Measurements from ENCODE around the gene NAV2.

Gene NAV2

DNA sequence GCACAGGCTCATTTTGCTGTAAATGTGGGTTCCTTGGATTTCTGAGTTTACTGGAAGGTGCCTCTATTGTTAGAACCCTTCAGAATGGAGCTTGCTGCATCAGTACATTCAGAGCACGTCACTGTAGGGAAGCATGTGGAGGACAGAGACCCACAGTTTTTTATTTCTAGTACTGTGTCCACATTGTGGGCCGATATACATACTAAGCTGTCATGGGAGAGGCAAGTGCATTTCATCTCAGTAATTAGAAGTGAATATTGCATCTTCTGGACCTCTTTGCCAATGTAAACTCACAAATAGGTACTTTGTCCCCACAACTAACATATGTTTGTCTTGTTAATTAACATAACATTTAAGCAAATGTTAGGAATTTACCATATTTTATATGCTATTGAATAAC, 139.7 kb downstream of the NAV2 start:
- no peak for DNase-seq

GRCh38 chr11:19853016-19853415, 140.4 kb downstream of the NAV2 start:
- no peak for DNase-seq

GRCh38 chr11:19853920-19854319, 141.3 kb downstream of the NAV2 start:
- no peak for DNase-seq

DNA sequence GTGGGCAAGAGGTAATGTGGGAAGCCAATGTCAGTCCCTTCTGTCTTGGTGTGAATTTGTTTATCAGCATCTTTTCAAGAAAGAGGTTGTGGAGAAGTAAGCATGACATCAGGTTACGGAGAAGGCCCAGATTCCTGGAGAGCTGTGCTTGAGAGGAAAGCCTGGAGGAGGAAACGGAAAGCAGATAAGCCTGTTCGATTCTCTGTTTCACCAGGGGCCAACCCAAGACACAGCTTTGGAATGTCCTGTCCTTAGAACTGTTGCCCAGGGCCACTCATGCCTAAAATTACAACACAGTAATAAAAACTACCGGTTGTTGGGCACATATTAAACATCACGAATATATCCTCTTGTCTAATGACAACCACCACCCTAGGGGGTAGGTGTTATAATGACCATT, 148.5 kb downstream of the NAV2 start:
- DNase-seq: no peak

DNA sequence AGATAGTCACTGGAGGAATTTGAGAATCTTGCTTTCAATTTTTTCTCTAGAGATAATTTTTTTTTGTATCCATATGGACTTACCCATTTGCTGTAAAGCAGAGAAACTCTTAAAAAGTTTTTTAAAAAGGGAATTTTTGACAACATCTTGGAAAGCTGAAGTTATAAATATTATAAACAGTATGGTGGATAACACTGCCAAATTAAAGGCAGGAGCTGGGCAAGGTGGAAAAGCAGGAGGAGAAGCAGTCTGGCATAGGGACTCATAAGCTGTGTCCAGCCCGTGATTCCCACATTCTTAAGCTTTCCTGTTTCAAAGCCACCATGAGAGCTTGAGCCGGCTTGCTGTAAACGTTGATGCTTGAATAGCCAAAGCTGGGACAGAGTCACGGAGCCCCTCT, 149.5 kb downstream of the NAV2 start:
- no peak for DNase-seq

DNA sequence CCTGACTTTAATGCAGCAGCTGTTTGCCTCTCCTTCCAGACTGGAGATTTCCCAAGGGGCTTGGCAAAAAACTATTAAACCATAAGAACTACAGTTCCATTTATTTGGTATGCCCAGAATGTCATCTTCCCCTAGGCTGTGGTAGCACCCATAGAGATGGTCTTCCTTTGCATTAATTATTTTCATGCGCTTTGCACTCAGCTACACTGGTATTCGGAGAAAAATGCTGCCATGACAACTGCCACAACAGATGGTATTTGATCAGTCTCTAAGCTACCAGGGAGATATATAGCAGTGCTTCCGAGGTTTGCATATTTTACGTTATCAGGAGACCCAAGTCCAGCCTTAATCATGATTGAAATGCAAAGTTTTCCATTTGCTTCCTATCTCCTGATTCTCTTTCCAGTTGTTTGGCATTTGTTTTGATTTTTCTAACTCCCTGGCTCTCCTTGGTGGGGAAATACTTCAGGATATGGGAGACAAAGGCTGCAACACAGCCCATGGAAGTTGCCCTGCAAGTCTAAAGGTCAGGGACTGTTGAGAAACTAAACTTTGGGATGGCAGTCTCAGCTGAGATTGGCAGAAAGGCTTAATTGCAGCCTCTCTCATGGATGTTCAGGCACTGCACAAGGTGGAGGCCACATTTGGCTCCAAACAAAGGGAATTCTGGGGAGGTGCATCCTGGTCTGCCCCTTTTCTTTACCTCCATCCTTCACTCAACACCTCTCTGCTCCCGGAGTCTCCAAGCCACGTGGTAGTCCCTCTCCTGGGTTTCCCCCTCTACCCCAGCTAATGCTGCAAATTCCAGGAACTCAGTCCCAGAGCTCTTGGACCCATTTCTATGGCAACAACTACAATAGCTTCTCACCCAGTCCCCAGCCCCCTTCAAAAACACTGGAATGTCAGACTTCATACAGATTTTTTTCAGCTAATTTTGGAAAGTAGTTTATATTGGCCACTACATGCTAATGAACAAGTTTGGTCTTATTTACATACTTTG, 151.8 kb downstream of the NAV2 start:
- DNase-seq: no peak

DNA sequence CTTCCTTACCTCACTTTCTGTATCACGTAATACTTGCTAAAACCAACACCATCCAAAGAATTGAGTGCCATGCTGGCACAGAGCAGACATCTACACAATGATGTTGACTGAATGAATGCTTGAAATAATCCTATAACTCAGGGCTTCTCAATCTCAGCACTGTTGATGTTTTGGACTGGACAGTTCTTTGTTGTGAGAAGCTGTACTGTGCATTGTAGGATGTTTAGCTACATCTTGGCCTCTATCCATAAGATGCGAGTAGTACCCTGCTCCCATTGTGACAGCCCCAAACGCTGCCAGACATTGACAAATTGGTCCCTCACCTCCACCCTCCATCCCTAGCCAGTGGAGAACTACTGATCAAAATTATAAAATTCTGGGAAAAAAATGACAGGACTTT, 153.4 kb downstream of the NAV2 start:
- no peak for DNase-seq

DNA sequence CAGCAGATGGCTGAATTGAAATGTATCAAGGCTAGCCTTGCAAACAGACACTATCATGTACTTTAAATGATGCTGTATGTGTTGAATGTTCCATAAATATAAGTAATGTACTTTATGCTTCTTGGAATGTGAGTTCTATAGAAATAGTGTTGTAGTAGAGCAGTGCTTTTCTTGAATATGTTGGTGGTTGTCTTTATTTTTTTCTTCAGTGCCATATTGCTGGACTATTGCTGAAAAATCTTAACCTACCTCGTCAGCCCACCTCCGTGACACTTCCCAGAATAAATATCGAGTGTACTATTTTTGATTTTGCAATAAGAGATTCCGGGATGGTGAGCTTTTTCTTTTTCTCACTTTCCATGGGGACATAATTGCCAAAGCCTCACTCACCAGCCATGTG, 153.9 kb downstream of the NAV2 start:
- no peak for DNase-seq

DNA sequence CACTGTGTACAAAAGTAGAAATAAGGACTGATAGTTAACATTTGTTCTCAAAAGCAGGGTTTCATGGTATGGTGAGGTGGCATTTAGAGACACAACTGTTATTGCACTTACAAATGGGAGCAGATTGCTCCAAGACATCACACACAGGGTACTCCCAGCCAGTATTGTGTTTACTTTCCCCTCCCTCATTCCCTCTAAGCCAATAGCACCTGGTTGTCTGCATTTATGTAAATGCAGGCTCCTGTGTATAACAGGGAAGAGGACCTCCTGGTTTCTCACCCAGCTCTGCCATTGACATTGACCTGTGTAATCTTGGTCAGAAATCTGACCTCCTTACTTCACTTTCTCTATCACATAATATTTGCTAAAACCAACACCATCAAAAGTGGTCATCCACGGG, 154.4 kb downstream of the NAV2 start:
- no peak for DNase-seq

DNA sequence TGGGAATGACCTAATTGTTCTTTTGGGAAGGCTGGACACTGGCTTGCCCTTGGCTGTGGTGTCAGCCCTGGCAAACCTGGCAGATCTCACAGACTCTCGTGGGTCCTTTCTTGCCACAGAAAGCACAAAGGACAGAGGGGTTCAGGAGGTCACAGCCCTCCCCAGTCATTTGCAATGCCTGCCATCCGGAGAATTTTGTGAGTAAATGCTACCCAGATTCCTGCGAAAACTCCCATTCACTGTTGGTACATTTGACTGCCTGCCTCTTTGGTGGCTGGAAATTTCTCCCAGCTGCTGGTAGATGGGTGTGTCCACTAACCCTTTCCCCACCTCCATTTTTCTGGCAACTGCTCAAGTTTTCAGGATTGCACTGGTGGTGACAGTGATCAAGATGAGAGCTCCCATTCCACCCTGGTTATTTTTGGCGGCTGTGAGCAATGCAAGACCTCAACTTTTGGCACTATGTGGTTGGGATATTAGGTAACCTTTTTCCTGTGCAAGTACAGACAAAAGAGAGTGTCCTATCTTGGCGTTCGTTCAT, 155.7 kb downstream of the NAV2 start:
- peak in 16 of 56 donors; percentile 16 to 65 (median 32) for DNase-seq

DNA sequence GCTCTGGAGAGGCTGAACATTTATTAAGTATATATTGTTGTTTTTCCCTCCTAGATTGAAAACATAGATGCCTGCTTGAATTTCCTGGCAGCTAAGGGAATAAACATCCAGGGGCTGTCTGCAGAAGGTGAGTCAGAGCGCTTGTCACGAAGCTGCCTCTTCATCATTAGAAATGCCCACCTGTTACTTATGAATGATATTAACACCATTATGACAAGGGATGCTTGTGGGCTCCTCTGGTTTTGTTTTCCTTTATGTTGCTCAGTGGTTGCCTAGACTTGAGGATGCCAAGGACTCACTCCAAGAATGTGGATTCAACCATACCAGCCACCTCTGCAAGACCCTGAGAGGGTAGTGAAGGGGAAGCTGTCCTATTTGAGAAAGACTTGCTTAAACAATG, 156.2 kb downstream of the NAV2 start:
- peak in 2 of 56 donors; percentile 7 to 20 for DNase-seq

DNA sequence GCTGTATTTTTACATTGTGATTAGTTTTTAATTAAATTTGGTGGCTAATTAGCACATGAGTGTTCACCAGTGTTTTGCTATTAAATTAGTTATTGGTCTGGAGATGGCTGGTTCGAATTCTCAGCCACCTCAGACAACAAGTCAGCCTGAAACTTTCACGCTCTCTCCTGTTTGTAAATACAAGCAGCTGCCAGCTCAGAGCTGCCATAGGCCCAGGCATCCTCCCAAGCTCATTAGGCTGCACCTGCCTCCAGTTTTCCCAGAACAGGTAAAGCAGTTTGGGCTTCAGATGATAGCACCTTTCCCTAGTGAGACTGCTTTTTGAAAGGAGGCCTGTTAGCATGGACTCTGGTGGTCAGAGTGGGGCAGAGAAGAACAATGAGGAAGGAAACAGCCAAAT, 156.8 kb downstream of the NAV2 start:
- no peak for DNase-seq

- DNase-seq: peak in 3 of 56 donors; percentile 5 to 17 (median 8)
Observed at GRCh38 chr11:19869946-19870589, 157.4 kb downstream of the NAV2 start.

DNA sequence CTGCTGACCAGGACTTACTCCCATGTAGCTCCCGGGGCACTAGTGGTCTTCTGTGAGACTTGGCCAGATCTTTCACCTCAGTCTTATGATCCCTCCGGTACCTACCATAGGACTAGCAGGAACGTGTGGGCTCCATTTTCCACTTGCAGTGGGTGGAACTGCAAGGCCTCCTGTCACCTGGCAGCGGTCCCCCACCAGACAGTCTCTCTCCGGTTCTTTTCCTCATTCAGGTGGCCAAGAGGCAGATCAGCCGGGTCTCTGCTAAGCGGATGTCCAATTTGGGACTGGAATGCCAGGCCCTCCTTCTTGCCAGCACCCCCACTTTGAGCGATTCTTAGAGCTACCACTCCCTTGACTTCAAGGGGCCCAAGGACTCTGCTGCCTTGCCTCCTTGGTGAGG, 158.9 kb downstream of the NAV2 start:
- DNase-seq: no peak

- DNase-seq: no peak
Observed at GRCh38 chr11:19872512-19873145, 160.0 kb downstream of the NAV2 start.

- DNase-seq: no peak
Observed at GRCh38 chr11:19873730-19874129, 161.1 kb downstream of the NAV2 start.

DNA sequence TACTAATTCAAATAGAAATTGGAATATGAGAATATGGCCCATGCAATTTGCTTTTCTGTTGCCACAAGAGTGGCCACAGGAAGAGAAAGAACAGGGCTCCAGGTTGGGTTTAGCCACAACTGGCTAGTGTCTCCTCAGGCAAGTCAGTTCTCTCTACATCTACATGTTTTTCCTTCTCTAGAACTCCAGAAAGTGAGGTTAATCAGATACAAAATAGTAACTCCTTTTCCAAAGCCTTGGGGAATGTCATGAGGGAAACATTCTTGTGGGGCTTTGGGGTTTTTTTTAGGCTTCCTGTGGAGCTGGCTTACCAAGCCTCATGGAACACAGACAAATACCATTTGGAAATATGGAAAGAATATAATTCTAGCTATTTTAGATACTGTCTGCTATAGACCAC, 161.6 kb downstream of the NAV2 start:
- DNase-seq: no peak

DNA sequence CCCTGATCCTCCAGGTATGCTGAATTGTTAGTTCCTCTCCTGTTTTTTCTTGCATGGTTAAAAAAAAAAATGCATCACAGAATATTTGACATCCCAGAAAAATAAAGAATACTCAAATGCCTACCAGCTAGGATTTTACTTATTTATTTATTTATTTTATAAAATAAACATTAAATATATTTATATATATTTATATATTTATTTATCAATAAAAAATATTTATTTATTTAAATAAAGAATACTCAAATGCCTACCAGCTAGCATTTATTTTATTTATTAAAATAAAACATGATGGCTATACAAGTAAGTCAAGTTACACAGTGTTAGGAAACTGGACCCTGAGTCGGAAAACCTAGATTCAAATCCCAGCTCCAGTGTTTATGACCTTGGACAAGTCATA, 164.1 kb downstream of the NAV2 start:
- no peak for DNase-seq

- DNase-seq: no peak
Observed at GRCh38 chr11:19878520-19878919, 165.9 kb downstream of the NAV2 start.

DNA sequence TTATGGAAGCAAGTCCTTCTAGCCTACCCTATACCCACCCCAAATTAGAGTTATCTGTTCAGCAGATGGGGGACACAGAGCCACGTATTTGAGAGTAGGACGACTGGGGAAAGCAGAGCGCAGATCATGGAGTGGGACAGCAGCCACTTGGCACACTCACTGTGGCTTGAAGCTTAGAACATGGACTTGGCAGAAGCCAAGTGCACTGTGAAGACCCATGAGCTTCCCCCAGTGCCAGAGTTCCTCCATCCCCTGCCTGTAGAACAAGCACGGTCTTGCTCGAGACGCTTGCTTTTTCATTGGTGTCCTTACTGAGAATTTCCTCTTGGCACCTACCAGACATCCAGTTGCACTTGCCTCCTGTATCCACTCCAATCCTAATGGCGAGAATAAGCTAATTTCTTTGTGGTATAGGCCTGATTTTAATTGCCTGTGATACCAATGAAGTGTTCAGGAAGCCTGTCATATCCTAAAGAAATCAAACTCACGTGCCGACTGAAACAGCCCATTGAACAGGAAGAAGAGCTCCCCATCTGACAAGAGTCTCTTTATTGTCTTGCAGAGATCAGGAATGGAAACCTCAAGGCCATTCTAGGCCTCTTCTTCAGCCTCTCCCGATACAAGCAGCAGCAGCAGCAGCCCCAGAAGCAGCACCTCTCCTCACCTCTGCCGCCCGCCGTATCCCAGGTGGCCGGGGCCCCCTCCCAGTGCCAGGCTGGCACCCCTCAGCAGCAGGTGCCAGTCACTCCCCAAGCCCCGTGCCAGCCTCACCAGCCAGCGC, 166.9 kb downstream of the NAV2 start:
- peak in 15 of 56 donors; percentile 9 to 53 (median 22) for DNase-seq

DNA sequence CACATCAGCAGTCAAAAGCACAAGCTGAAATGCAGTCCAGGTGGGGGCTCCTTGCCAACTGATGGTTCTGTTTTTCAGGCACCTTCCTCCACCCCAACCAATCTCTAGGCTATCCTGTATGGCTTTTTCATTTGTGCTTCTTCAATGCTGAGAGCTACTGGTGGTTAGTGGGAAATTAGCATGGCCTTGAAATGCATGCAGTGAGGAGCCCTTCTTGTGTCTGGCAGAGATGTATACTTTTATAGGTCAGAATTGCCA, 167.4 kb downstream of the NAV2 start:
- no peak for DNase-seq

All from nucleus accumbens (tissue), 56 donors.